ENCODE results near the gene HEATR5B.

HEATR5B gene

DNA sequence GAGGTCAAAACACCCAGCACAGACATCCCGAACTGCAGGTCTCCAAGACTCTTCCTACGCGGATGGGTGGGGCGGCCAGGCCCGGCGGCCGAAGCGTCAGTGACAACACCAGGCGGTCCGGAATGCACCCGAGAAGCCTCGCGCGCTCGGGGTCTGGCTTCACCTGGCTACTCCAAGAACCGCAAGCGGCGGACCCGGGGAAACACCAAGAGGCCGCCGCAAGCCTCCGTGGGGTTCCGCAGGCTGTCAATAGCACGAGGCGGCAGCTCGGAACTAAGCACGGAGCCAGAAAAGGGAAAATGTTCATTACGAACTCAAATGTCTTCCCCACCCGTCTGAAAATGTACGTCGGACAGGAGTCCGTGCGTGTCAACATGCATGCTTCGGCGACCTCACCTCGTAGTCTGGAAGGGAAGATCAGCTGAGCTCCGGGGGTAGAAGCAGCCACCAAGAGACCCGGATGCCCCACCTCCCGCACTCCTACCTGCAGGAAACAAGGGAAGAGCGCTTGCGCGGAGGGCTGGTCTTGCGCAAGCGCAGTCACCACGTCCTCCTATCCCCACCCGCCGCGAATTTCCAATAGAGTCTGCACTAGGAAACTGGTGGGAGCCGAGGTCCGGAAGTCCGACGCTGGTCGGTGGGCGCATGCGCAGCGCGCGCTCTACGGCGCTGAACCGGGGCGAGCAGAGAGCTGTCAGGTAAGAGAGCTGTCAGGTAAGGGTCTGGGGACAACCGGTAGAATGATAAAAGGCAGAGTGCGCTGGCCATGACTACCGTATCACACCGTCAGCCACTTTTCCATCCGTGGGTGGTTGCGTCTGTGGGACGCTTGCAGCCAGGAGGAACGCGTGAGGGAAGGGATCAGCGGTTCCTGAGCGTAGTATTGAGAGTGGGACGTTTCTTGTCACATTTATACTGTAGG, at the start of gene HEATR5B, which contains the start of gene GPATCH11:
HEATR5B (minus strand) TSS at position 500 of the 922 bp plus-strand sequence. CDS start 958 bp downstream, outside the sequence.
GPATCH11 (plus strand) TSS at position 646 of the 922 bp plus-strand sequence. CDS start 3,864 bp downstream, outside the sequence.
- DNase-seq, result peak; percentile 96

DNA sequence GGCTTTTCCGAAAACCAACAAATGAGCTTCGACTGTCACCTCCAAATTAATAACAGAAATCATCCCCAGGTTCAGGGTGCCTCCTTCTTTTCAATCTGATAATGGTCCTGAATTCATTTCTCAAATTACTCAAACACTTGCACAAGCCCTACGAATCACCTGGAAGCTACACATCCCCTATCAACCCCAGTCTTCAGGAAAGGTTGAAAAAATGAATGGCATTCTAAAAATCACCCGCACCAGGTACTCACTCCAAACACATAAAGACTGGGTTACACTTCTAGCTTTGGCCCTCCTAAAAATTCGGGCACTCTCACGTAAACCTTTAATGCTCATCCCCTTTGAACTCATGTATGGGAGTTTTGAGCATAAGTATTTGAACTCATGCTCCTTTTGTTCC, 48.7 kb upstream of the HEATR5B start:
- no peak for DNase-seq

DNA sequence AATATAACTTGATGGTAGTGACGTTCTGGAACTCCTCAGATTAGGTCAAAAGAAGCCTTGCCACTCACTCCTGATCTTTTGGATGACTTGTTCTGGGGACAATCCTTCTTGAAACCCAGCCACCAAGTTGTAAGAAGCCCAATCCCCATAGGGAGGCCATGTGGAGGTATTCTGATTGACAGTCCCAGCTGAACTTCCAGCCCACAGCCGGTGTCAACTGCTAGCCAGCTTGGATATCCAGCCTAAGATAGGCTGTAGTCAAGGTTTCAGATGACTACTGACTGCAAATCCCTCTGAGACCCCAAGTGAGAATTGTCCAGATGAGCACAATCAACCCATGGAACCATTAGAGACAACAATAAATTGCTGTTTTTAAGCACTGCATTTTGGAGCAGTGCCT, 41.2 kb upstream of the HEATR5B start:
- DNase-seq, result no peak

DNA sequence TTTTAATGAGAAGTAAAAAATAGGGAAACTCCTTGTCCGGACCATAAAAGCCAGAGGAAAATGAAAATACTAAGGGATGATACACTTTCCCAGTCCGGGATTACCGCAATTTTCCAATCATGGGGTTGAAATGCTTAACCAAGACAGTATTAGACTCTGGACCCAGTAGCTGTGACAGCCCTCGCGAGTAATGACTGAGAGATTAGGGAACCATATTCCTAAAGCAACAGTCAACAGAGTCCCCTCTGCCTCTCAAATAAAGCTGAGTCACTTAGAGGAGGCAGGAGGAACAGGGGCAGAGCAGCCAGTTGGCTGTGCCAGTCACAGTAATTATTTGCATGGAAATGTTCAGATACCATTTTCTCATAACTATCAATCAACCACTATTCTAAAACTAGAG, 35.0 kb upstream of the HEATR5B start:
- DNase-seq, result no peak

DNA sequence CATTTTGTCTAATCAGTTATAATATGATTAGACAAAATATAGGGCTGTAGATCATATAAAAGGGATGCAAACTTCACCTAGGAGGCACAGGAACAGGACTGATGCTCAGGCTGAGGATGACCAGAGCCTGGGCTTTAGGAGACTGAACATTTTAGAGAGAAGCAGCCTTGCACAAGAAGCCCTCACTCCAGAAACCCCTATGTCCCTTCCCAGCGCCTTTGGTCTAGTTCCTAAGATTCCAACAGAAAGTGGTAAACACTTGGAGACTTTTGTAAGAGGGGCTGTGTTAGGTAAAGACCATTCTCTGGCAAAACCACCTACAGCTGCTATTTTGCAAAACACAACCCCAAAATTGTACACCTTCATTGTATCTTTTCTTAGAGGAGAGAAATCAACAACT, 33.4 kb upstream of the HEATR5B start:
- no peak for DNase-seq

GRCh38 chr2:37111958-37112357, 27.8 kb upstream of the HEATR5B start:
- no peak for DNase-seq

- no peak for DNase-seq
These were observed 26.4 kb upstream of the HEATR5B start for GRCh38 chr2:37110306-37111212.

DNA sequence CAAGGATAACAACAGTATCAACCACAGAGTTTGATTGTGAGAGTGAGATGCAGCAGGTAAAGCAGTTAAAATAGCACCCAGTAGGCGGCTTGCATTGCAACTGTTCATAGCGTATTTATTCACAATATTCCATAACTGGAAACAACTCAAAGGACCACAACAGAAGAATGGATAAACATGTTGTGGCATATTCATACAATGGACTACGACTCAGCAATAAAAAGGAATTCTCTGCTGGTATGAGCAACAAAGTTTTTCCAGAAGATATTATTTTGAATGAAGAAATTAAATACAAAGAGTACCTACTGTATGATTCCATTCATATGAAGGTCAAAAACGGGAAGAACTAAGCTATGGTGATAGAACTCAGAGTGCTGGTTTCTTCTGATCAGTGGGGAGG, 25.4 kb upstream of the HEATR5B start:
- DNase-seq, result no peak

GRCh38 chr2:37105150-37105549, 21.0 kb upstream of the HEATR5B start:
- no peak for DNase-seq

DNA sequence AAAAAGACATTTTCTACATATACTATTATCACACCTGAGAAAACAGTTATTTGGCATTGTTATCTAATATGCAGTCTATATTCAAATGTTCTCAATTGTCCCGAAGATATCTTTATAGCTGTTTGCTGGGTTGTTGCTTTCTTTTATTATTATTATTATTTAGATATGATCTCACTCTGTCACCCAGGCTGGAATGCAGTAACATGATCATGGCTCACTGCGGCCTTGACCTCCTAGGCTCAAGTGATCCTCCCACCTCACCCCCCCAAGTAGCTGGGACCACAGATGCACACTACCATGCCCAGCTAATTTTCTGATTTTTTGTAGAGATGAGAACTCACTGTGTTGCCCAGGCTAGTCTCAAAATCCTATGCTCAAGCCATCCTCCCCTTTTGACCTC, 20.0 kb upstream of the HEATR5B start:
- DNase-seq, result no peak

DNA sequence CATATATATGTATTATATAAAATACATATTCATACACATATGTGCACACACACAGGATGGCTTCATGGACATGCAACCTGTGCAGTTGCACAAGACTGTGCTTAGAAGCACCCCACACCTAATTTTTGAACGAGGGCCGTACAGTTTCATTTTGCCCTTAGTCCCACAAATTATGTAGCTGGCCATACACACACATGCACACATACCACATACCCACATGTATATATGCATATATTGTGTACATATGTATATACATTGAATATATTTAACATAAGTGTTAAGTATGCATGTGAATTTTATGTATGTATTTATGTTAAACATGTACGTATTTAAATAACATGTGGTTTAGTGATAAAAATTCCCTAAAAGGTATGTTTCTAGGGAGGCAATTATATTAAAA, 18.4 kb upstream of the HEATR5B start:
- DNase-seq, result no peak

GRCh38 chr2:37100054-37100453, 15.9 kb upstream of the HEATR5B start:
- DNase-seq, result no peak

GRCh38 chr2:37098416-37099118, 14.4 kb upstream of the HEATR5B start:
- DNase-seq, result no peak

DNA sequence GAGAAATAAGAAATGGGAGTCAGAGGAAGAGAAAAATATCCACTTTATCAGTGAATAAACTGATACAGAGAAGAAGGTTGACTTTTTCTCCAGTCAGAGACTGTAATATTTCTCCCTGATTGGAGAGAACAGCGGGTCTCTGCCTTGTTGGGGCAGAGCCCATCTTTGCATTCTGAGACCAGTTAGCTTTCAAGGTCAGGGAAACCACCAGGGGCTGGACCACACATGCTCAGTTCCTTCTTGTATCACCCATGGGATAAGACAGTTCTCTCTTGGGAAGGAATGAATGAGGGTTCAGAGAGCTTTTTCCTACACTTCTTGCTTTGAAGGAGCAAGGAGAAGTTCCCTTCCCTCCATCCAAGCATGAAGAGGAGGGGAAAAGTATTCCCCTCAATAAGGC, 12.4 kb upstream of the HEATR5B start:
- no peak for DNase-seq

DNA sequence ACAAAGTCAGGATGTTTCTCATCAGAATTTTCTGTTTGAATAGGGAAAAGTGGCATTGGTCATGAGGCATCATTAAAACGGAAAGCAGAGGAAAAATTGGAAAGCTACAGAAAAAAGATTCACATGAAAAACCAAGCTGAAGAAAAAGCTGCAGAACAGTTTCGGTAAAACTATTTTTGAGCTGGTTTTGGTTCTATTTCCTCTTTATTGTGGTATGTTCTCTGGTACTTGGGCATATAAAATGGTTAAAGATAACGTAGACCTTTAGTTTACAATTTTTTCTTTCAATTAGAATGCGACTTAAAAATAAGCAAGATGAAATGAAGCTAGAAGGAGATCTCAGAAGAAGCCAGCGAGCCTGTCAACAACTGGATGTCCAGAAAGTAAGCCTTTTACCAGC, 7.7 kb upstream of the HEATR5B start:
- no peak for DNase-seq

DNA sequence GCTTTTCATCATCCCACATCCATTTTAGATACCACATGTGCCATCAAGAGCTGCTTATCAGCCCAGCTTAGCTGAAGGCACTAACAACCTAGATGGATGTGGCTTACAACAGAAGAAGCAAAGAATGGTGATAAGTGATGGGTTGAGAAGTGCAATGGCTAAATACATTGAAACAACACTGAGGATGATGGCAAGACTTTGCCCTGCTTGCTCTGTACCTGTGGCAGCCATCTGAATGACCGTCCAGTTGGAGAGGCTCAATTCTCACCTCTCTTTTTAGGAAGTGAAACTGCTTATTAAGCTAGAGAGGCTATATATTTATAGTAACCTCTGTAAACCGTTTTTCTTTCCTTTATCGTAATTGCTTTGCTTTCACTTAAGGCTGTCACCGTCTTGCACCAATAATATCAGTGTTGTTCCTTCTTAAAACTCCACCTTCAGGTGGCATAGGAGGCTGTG, 5.9 kb upstream of the HEATR5B start:
- no peak for DNase-seq

- DNase-seq, result peak; percentile 40
These were observed 1.6 kb upstream of the HEATR5B start for GRCh38 chr2:37085731-37086147.

- DNase-seq, result peak; percentile 0
These were observed 625 bp upstream of the HEATR5B start for GRCh38 chr2:37084797-37085196.

- no peak for DNase-seq
These were observed 3.5 kb downstream of the HEATR5B start for GRCh38 chr2:37080689-37081088.

DNA sequence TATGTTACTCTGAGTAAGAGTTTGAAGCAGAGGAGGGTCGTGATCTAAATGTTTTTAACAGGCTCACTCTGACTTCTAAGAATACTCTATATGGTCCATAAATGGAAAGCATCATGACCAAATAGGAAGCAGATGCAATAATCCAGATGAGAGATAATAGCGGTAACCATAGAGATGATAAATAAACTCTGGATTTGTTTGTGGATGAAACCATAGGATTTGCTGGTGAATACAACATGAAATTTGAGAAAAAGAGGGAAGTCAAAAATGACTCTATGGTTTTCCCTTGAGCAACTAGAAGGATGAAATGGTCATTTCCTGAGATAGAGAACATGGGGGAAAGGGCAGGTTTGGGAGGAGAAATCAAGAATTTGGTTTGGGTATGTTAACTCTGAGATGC, 3.9 kb downstream of the HEATR5B start:
- DNase-seq, result no peak

GRCh38 chr2:37070931-37071330, 13.2 kb downstream of the HEATR5B start:
- DNase-seq, result no peak

GRCh38 chr2:37068686-37069085, 15.5 kb downstream of the HEATR5B start:
- DNase-seq, result no peak

DNA sequence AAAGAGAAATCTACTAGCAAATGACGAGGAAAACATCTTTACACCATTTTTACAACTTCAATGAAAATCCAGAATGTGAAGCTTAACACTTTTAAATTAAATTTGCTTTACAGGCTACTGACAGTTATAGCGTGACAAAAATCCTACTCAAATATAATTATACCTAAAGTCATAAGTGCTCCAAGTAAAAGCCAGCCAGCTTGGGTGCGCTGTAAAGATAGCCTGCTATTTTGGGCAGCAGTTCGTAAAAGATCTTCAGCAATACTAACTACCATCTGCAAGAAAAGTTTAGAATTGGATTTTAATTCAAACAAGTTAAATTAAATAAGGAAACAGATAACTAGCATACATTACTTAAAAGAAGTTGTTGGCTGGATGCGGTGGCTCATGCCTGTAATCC, 22.4 kb downstream of the HEATR5B start:
- DNase-seq, result no peak
